Measurements from ENCODE around the gene DCLRE1B.

- TF ChIP-seq CTCF (conservative IDR thresholded peaks at IDR 0.05) (no peak), ZFX (IDR thresholded peaks at IDR 0.05) (no peak)
Observed at GRCh38 chr1:113934006-113934405, 28.9 kb downstream of the DCLRE1B start.
